Large intestine (tissue), 3 donors: Measurements from ENCODE around the gene DIPK1C. TPM values are rescaled to one million over a fixed set of nuclear protein-coding genes. Genes with fewer than 3 reads are reported as not detected.

Experiments used
- DNase-seq, 2 donors: peaks; one replicate each; pipeline versions ENCODE4 v3.0.0 to v3.0.0-alpha.2; 2013
- H3K27ac ChIP-seq: one replicate; pipeline ENCODE4 v1.5.1; 2013; ENCODE audit warnings: low read length
- H3K27me3 ChIP-seq: 2 replicates; pipeline ENCODE4 v1.6.1; 2013; ENCODE audit warnings: low read length; ENCODE audit not compliant: control insufficient read depth, insufficient read depth
- H3K36me3 ChIP-seq: 2 replicates; pipeline ENCODE4 v1.6.1; 2013; ENCODE audit warnings: low read length; ENCODE audit not compliant: control insufficient read depth, insufficient read depth
- H3K4me1 ChIP-seq: one replicate; pipeline ENCODE4 v1.6.1; 2013; ENCODE audit warnings: low read length; ENCODE audit not compliant: control insufficient read depth, insufficient read depth
- H3K4me3 ChIP-seq: one replicate; pipeline ENCODE4 v1.5.1; 2013; ENCODE audit warnings: low read length
- H3K9me3 ChIP-seq: one replicate; pipeline ENCODE4 v1.6.1; 2013; ENCODE audit warnings: mild to moderate bottlenecking, low read depth, low read length, moderate library complexity; ENCODE audit not compliant: control insufficient read depth
- WGBS: methylation state at CpG from one replicate; pipeline ENCODE4 v1.1.5; 2013; ENCODE audit warnings: low lambda C conversion rate; ENCODE audit not compliant: insufficient coverage; 5-methylcytosine and 5-hydroxymethylcytosine counted together
- polyA plus RNA-seq: library from polyadenylated mRNA; unstranded; fragments of 120-200 nt; gene quantifications from one replicate; pipeline ENCODE4 v1.2.1, GENCODE V29; 2013

DIPK1C gene
- polyA plus RNA-seq, 1 donor: 0.33 TPM

- 90% methylated on average over 1 of the region's 11 CpGs for WGBS
- Histone ChIP-seq H3K27me3 (no peaks in the 10 kb centered on the region), H3K27ac (no peak overlapping the region), H3K9me3 (no peaks in the 10 kb centered on the region), H3K4me3 (no peak overlapping the region), H3K4me1 (peaks cover 18% of the 10 kb centered on the region), H3K36me3 (no peaks in the 10 kb centered on the region)
- no peak for DNase-seq
Measured at GRCh38 chr18:74482697-74483096, 25.6 kb upstream of the DIPK1C start.

DNA sequence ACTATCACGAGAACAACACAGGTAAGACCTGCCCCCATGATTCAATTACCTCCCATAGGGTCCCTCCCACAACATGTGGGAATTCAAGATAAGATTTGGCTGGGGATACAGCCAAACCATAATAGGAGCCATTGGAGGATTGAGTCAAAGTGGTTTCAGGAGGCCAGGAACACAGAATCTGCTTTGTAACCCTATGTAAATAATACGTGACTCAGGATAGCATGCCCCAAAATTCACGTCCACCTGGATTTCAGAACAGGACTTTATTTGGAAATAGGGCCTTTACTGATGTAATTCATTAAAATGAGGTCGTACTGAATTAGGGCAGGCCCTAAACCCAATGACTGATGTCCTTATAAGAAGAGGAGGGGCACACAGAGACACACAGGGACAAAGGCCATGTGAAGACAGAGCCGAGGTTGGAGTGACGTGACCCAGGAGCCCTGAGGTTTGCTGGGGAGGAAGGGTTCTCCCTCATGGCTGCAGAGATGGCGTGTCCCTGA lies 23.1 kb upstream of the DIPK1C start:
- no CpG with 5 or more reads among the region's 7 CpGs for WGBS

DNA sequence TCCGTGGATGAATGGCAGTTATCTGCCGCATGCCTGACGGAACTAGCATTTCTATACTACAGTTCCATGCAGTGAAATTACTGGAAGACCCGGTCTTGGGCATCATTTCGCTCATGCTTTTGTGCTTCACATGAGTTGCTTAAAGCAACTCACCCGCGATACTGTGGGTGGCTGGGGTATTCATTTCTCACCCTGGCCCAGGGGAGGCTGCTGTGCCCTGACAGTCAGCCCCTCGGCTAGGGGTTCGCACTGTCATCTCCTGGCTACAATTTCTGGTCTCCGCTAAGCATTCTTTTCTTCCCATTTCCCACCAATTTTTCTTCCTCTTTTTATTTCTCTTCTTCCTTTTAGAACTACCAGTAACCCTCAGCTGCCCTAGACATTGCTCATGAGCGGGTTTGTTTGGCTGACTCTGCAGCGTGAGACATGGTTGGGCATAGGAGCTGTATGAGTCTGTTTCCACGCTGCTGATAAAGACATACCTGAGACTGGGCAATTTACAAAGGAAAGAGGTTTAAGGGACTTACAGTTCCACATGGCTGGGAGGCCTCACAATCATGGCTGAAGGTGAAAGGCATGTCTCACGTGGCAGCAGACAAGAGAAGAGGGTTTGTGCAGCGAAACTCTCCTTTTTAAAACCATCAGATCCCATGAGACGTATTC lies 22.5 kb upstream of the DIPK1C start:
- H3K4me3 ChIP-seq: no peak overlapping the region
- no peaks in the 10 kb centered on the region for H3K9me3 ChIP-seq
- no peaks in the 10 kb centered on the region for H3K36me3 ChIP-seq
- H3K27ac ChIP-seq: no peak overlapping the region
- no peak for DNase-seq
- no peaks in the 10 kb centered on the region for H3K27me3 ChIP-seq
- peaks cover 14% of the 10 kb centered on the region for H3K4me1 ChIP-seq
- 100% methylated on average over 2 of the region's 16 CpGs for WGBS

More for the DNA sequence above, 23.1 kb upstream of the DIPK1C start:
- Histone ChIP-seq H3K4me3 (no peak overlapping the region), H3K27ac (peak overlapping the region; percentile 68), H3K36me3 (no peaks in the 10 kb centered on the region), H3K27me3 (no peaks in the 10 kb centered on the region), H3K9me3 (no peaks in the 10 kb centered on the region), H3K4me1 (peaks cover 18% of the 10 kb centered on the region)
- peak in 1 of 2 donors; percentile 66 for DNase-seq

GRCh38 chr18:74478880-74479279 lies 21.8 kb upstream of the DIPK1C start:
- 67% methylated on average over 1 of the region's 6 CpGs for WGBS
- no peak for DNase-seq
- Histone ChIP-seq H3K27me3 (no peaks in the 10 kb centered on the region), H3K4me3 (no peak overlapping the region), H3K4me1 (peaks cover 12% of the 10 kb centered on the region), H3K36me3 (no peaks in the 10 kb centered on the region), H3K27ac (no peak overlapping the region), H3K9me3 (no peaks in the 10 kb centered on the region)

GRCh38 chr18:74478316-74478715 lies 21.2 kb upstream of the DIPK1C start:
- Histone ChIP-seq H3K36me3 (no peaks in the 10 kb centered on the region), H3K4me3 (no peak overlapping the region), H3K27ac (no peak overlapping the region), H3K27me3 (no peaks in the 10 kb centered on the region), H3K4me1 (peaks cover 12% of the 10 kb centered on the region), H3K9me3 (no peaks in the 10 kb centered on the region)
- no peak for DNase-seq
- WGBS: no CpG with 5 or more reads among the region's 7 CpGs

DNA sequence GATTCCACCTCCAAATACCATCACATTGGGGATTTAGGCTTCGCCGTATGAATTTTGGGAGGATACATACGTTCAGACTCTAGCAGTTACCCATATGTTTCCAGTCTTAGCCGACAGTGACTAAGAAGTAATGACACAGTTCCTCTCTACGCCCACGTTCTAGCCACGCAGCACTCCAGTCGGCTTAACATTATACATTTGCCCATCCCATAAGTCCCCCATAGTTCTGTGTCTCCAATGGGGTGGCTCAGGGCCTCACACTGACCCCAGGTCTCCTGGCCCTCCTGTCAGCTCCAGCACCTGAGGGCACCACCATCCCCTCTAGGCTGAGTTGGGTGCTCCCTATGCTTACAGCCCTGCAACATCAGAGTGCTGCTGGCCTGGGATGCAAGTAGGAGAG lies 20.7 kb upstream of the DIPK1C start:
- H3K27ac ChIP-seq: no peak overlapping the region
- H3K27me3 ChIP-seq: no peaks in the 10 kb centered on the region
- no peaks in the 10 kb centered on the region for H3K9me3 ChIP-seq
- DNase-seq: no peak
- H3K36me3 ChIP-seq: no peaks in the 10 kb centered on the region
- no CpG with 5 or more reads among the region's 8 CpGs for WGBS
- peaks cover 12% of the 10 kb centered on the region for H3K4me1 ChIP-seq
- H3K4me3 ChIP-seq: no peak overlapping the region

GRCh38 chr18:74476140-74476539 lies 19.0 kb upstream of the DIPK1C start:
- Histone ChIP-seq H3K36me3 (no peaks in the 10 kb centered on the region), H3K4me1 (peaks cover 12% of the 10 kb centered on the region), H3K4me3 (no peak overlapping the region), H3K27ac (no peak overlapping the region), H3K9me3 (no peaks in the 10 kb centered on the region), H3K27me3 (no peaks in the 10 kb centered on the region)
- 14% methylated on average over 2 of the region's 6 CpGs for WGBS
- no peak for DNase-seq

GRCh38 chr18:74473976-74474640 lies 17.0 kb upstream of the DIPK1C start:
- no peak for DNase-seq
- WGBS: no CpG with 5 or more reads among the region's 3 CpGs
- H3K27me3 ChIP-seq: no peaks in the 10 kb centered on the region
- peaks cover 2% of the 10 kb centered on the region for H3K4me1 ChIP-seq
- H3K9me3 ChIP-seq: peaks cover 6% of the 10 kb centered on the region
- no peak overlapping the region for H3K27ac ChIP-seq
- no peak overlapping the region for H3K4me3 ChIP-seq
- H3K36me3 ChIP-seq: no peaks in the 10 kb centered on the region

GRCh38 chr18:74472312-74472711 lies 15.2 kb upstream of the DIPK1C start:
- H3K27me3 ChIP-seq: no peaks in the 10 kb centered on the region
- no peak overlapping the region for H3K4me3 ChIP-seq
- H3K27ac ChIP-seq: no peak overlapping the region
- WGBS: 67% methylated on average over 1 of the region's 2 CpGs
- DNase-seq: no peak
- no peaks in the 10 kb centered on the region for H3K36me3 ChIP-seq
- H3K9me3 ChIP-seq: peaks cover 6% of the 10 kb centered on the region
- no peaks in the 10 kb centered on the region for H3K4me1 ChIP-seq

- H3K27ac ChIP-seq: no peak overlapping the region
- H3K36me3 ChIP-seq: no peaks in the 10 kb centered on the region
- H3K4me1 ChIP-seq: no peaks in the 10 kb centered on the region
- H3K4me3 ChIP-seq: no peak overlapping the region
- peaks cover 4% of the 10 kb centered on the region for H3K27me3 ChIP-seq
- peaks cover 6% of the 10 kb centered on the region for H3K9me3 ChIP-seq
- no peak for DNase-seq
- no CpG with 5 or more reads among the region's 3 CpGs for WGBS
Measured at GRCh38 chr18:74468547-74469061, 11.5 kb upstream of the DIPK1C start.
